K562 (cell line): ENCODE results near the gene FLCN. TPM values are rescaled to one million over a fixed set of nuclear protein-coding genes. Genes with fewer than 3 reads are reported as not detected.

ENCODE experiments used
- ATAC-seq: fragments of 200-7000 bp; cut with Tn5 transposase; 3 replicates; pipeline ENCODE4 v1.9.1; 2020; ENCODE audit warnings: moderate library complexity
- BruUV-seq: library from RNA; stranded (reverse); fragments of 400-500 nt; replicated peaks from 2 replicates; lab custom pipeline; 2021; lab: Mats Ljungman, UMichigan
- CTCF ChIA-PET: fragments of 300-600 bp; formaldehyde crosslinking; extraction: SDS; loops from one replicate; lab custom pipeline; 2021; ENCODE audit warnings: low intra/inter-chr PET ratio; lab: Yijun Ruan, JAX
- POLR2A ChIA-PET: fragments of 300-600, 350-650 bp; sonication (Branson Sonifier 250); formaldehyde crosslinking; extraction: SDS; loops from one replicate; lab custom pipeline; 2021; ENCODE audit warnings: antibody characterized with exemption, inconsistent platforms; lab: Yijun Ruan, JAX
- DNase-seq, 4 experiments: peaks; one replicate each; pipeline versions ENCODE4 v3.0.0 to v3.0.0-alpha.2; 2011 to 2018; ENCODE audit warnings: low spot score in 3 of 4, mixed read lengths in 3 of 4; ENCODE audit errors: extremely low read depth in 1 of 4
- FAIRE-seq: peaks from 2 replicates; lab custom pipeline; 2011; peaks lifted over from hg19 to GRCh38; lab: Jason Lieb, UNC
- H2AFZ ChIP-seq: 2 replicates; pipeline ENCODE4 v1.6.0; 2011; ENCODE audit warnings: low read depth, low read length, control low read depth, inconsistent platforms
- H3K27ac ChIP-seq: fragments of 200-600 bp; 3 replicates; pipeline ENCODE4 v1.8.0; 2011; ENCODE audit warnings: low read depth, mild to moderate bottlenecking, control low read depth, inconsistent platforms, low read length, moderate library complexity, mixed read lengths; ENCODE audit errors: extremely low read depth
- H3K27me3 ChIP-seq, 2 experiments: fragments of 300-600 bp in 1 of 2; 2 replicates in 1 of 2; 3 replicates in 1 of 2; pipeline versions ENCODE4 v1.6.0 to v1.8.0; 2011; ENCODE audit warnings: inconsistent platforms in 2 of 2, low read length in 2 of 2, mild to moderate bottlenecking in 1 of 2, mixed read lengths in 1 of 2, moderate library complexity in 1 of 2; ENCODE audit not compliant: control insufficient read depth in 2 of 2, insufficient read depth in 2 of 2
- H3K36me3 ChIP-seq: fragments of 300-600 bp; 3 replicates; pipeline ENCODE4 v1.8.0; 2011; ENCODE audit warnings: mild to moderate bottlenecking, low read length, inconsistent platforms; ENCODE audit not compliant: control insufficient read depth, insufficient read depth
- H3K4me1 ChIP-seq, 2 experiments: fragments of 200-600 bp in 1 of 2; replicated peaks in 1 of 2; 2 replicates in 1 of 2; 3 replicates in 1 of 2; pipeline versions ENCODE4 v1.5.1 to v1.8.0; 2011; ENCODE audit warnings: inconsistent platforms in 2 of 2, low read length in 2 of 2, mild to moderate bottlenecking in 1 of 2, mixed read lengths in 1 of 2, moderate library complexity in 1 of 2; ENCODE audit not compliant: control insufficient read depth in 2 of 2, insufficient read depth in 2 of 2
- H3K4me2 ChIP-seq: 2 replicates; pipeline ENCODE4 v1.6.1; 2011; ENCODE audit warnings: low read length, control low read depth, inconsistent platforms, mixed read lengths; ENCODE audit not compliant: insufficient read depth
- H3K4me3 ChIP-seq: fragments of 200-600 bp; sonication (generic), shearing (Covaris generic); 2 replicates; pipeline ENCODE4 v1.5.1; 2016; ENCODE audit warnings: control low read depth, inconsistent platforms
- H3K79me2 ChIP-seq: fragments of 200-600 bp; 3 replicates; pipeline ENCODE4 v1.8.0; 2011; ENCODE audit warnings: low read length, inconsistent platforms; ENCODE audit not compliant: control insufficient read depth, insufficient read depth
- H3K9ac ChIP-seq, 2 experiments: 2 replicates each; pipeline versions ENCODE4 v1.6.0 to v1.6.1; 2011; ENCODE audit warnings: low read depth in 2 of 2, low read length in 2 of 2, control low read depth in 1 of 2, inconsistent platforms in 1 of 2, mild to moderate bottlenecking in 1 of 2, mixed read lengths in 1 of 2; ENCODE audit not compliant: insufficient read depth in 1 of 2
- H3K9me1 ChIP-seq: one replicate; pipeline ENCODE4 v1.6.0; 2011; ENCODE audit warnings: inconsistent platforms, mild to moderate bottlenecking, low read length, moderate library complexity; ENCODE audit not compliant: control insufficient read depth, insufficient read depth
- H3K9me3 ChIP-seq: replicated peaks from 2 replicates; pipeline ENCODE4 v1.5.1; 2011; ENCODE audit warnings: low read depth, low read length, inconsistent platforms; ENCODE audit not compliant: control insufficient read depth, insufficient read depth
- H4K20me1 ChIP-seq: replicated peaks from 2 replicates; pipeline ENCODE4 v1.6.1; 2011; ENCODE audit warnings: low read length, inconsistent platforms, mixed read lengths; ENCODE audit not compliant: control insufficient read depth, insufficient read depth
- FUS ChIP-seq: fragments of 200-400 bp; formaldehyde crosslinking; optimal IDR thresholded peaks from 2 replicates; pipeline ENCODE3; 2017; ENCODE audit warnings: low read depth, low read length
- MAFG ChIP-seq: fragments of 450-650 bp; conservative IDR thresholded peaks from 2 replicates; pipeline ENCODE4 v1.6.1; 2016; ENCODE audit warnings: missing genetic modification characterization, missing compliant biosample characterization
- XRCC3 ChIP-seq: fragments of 450-650 bp; IDR thresholded peaks from 2 replicates; pipeline ENCODE4 v1.6.1; 2017; ENCODE audit warnings: mild to moderate bottlenecking, moderate library complexity
- ZNF584 ChIP-seq: fragments of 200-800 bp; sonication (Bioruptor generic); IDR thresholded peaks from 2 replicates; pipeline ENCODE4 v1.6.1; 2016; ENCODE audit warnings: low read depth, mild to moderate bottlenecking, missing genetic modification characterization, missing compliant biosample characterization
- ZNF717 ChIP-seq: fragments of 250-450 bp; sonication (Bioruptor Pico); IDR thresholded peaks from 2 replicates; pipeline ENCODE4 v1.5.0; 2021
- WGBS: fragments of 100-300 bp; shearing (Covaris generic); methylation state at CpG from one replicate; pipeline ENCODE4 v1.1.6; 2016; ENCODE audit warnings: low coverage, mixed read lengths; ENCODE audit not compliant: insufficient coverage; ENCODE audit errors: missing lambda C conversion rate; 5-methylcytosine and 5-hydroxymethylcytosine counted together
- in situ Hi-C: fragments of 300-500 bp; cut with MboI; formaldehyde crosslinking; loops from 4 replicates; pipeline ENCODE4 v1.15.0; 2018; ENCODE audit warnings: inconsistent platforms, mixed read lengths
- intact Hi-C: fragments of 100-400 bp; cut with micrococcal nuclease; formaldehyde crosslinking; loops from 2 replicates; pipeline ENCODE4 v1.14.2; 2022
- polyA plus RNA-seq, 8 experiments: library from polyadenylated mRNA; depleted of rRNA in 4 of 8; stranded (reverse) in 5 of 8; unstranded in 3 of 8; fragments of >200 nt; fragmentation: Nextera tagmentation in 2 of 8; fragmentation: Illumina TruSeq in 1 of 8; extraction: Ambion mirVana in 2 of 8; extraction: Trizol in 1 of 8; gene quantifications; 2 replicates each; pipeline versions ENCODE4 v1.2.1 to v1.2.3, GENCODE V29; 2011 to 2014; ENCODE audit warnings: inconsistent platforms in 1 of 8, missing spikeins in 1 of 8
- total RNA-seq, 7 experiments: library from RNA; depleted of rRNA in 6 of 7; stranded (reverse); fragments of >200 nt in 6 of 7; fragmentation: Illumina TruSeq in 2 of 7; extraction: Trizol in 2 of 7; gene quantifications; 2 replicates each; pipeline versions ENCODE4 v1.2.1 to v1.2.3, GENCODE V29; 2011 to 2021; ENCODE audit warnings: low replicate concordance in 1 of 7
- TF ChIP-seq, protein P1 (sequence below): fragments of 450-650 bp; formaldehyde crosslinking; IDR thresholded peaks from 2 replicates; pipeline ENCODE4 v1.4.0; 2020; ENCODE audit warnings: mild to moderate bottlenecking
- TF ChIP-seq, protein P2 (sequence below): sonication (generic); formaldehyde crosslinking; IDR thresholded peaks from 2 replicates; pipeline ENCODE4 v1.8.0; 2023; ENCODE audit warnings: mild to moderate bottlenecking, missing genetic modification reagents
- TF ChIP-seq, protein P3 (sequence below), 2 experiments: fragments of 450-650 bp; formaldehyde crosslinking in 1 of 2; IDR thresholded peaks; 2 replicates each; pipeline versions ENCODE4 v1.4.0 to v1.6.1; 2014 to 2020; ENCODE audit warnings: mild to moderate bottlenecking in 2 of 2, borderline replicate concordance in 1 of 2, low read depth in 1 of 2

FLCN gene
- total and polyA plus RNA-seq, 9 of the 15 experiments (the other 6 are each of a cell fraction or from before 2014, with no cell fraction given), result 1.6 to 33.5 (median 10.9) TPM

DNA sequence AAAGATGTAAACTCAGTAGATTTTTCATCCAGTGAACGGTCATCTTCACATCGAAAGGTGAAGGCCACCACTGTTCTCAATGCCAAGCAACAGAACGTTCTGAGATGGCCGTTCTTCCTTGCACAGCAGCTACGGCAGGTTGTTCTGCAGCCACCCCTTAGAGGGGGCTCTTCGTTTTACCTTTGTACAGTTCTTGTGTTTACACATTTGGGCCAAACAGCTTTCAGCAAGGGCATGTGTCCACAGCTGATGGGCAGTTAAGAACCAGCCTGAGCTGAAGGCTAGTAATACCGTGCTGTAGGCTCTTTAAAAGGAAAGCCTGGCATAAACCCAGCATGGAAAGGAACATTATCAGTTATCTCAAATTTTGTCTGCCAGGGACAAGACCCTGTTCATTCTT is 46.8 kb downstream of the FLCN start (continued):
- TF ChIP-seq, protein P1, sequence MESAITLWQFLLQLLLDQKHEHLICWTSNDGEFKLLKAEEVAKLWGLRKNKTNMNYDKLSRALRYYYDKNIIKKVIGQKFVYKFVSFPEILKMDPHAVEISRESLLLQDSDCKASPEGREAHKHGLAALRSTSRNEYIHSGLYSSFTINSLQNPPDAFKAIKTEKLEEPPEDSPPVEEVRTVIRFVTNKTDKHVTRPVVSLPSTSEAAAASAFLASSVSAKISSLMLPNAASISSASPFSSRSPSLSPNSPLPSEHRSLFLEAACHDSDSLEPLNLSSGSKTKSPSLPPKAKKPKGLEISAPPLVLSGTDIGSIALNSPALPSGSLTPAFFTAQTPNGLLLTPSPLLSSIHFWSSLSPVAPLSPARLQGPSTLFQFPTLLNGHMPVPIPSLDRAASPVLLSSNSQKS (CRISPR knock-in tag), result no peak
- no peak for TF ChIP-seq FUS
- TF ChIP-seq, protein P2, sequence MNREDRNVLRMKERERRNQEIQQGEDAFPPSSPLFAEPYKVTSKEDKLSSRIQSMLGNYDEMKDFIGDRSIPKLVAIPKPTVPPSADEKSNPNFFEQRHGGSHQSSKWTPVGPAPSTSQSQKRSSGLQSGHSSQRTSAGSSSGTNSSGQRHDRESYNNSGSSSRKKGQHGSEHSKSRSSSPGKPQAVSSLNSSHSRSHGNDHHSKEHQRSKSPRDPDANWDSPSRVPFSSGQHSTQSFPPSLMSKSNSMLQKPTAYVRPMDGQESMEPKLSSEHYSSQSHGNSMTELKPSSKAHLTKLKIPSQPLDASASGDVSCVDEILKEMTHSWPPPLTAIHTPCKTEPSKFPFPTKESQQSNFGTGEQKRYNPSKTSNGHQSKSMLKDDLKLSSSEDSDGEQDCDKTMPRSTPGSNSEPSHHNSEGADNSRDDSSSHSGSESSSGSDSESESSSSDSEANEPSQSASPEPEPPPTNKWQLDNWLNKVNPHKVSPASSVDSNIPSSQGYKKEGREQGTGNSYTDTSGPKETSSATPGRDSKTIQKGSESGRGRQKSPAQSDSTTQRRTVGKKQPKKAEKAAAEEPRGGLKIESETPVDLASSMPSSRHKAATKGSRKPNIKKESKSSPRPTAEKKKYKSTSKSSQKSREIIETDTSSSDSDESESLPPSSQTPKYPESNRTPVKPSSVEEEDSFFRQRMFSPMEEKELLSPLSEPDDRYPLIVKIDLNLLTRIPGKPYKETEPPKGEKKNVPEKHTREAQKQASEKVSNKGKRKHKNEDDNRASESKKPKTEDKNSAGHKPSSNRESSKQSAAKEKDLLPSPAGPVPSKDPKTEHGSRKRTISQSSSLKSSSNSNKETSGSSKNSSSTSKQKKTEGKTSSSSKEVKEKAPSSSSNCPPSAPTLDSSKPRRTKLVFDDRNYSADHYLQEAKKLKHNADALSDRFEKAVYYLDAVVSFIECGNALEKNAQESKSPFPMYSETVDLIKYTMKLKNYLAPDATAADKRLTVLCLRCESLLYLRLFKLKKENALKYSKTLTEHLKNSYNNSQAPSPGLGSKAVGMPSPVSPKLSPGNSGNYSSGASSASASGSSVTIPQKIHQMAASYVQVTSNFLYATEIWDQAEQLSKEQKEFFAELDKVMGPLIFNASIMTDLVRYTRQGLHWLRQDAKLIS (CRISPR knock-in tag), result no peak
- no peak for TF ChIP-seq XRCC3

DNA sequence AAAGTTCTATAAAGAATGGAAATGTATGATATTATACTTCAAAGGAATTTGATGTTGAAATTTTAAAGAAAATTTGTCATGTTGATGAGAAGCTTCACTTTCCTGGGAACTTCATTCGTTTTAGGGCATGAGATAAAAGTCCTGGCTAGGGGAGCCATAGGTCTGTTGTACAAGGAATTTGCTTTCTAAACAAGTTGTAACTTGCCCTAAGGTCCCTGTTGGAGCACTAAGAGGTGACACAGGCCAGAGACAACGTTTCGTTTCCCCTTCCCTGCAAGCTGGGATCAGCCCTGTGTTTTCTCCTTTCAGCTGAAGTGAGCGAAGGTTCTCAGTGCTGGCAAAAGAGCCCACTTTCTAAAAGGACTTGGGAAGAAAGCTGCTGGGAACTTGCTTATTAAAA is 47.4 kb downstream of the FLCN start:
- Histone ChIP-seq H3K36me3 (peaks cover under 1% of the 10 kb centered on the region; the same call in 1 of the 3 replicates), H3K27ac (no peak overlapping the region), H4K20me1 (no peaks in the 10 kb centered on the region), H3K4me2 (no peak overlapping the region), H3K9me1 (no peaks in the 10 kb centered on the region), H3K9ac (no peak overlapping the region), H3K79me2 (no peaks in the 10 kb centered on the region), H2AFZ (no peak overlapping the region), H3K4me3 (no peak overlapping the region), H3K4me1 (peaks cover 0 to 3% of the 10 kb centered on the region in 2 experiments; a peak in 2 of 5 replicates), H3K9me3 (no peaks in the 10 kb centered on the region), H3K27me3 (no peaks in the 10 kb centered on the region)
- DNase-seq (no peak), ATAC-seq (no peak), FAIRE-seq (no peak)
- ChIA-PET CTCF (no interaction called here), POLR2A (interaction anchor here (1.5 kb wide), 1 partner anchor 17 kb away, joined by 4 read pairs; no protein-coding TSS in a partner anchor)
- intact Hi-C loops (no loop called here), in situ Hi-C loops (no loop called here)
- WGBS, result 36% methylated on average over 4 of the region's 4 CpGs
- no TSS peak for BruUV-seq
- TF ChIP-seq, protein P3, sequence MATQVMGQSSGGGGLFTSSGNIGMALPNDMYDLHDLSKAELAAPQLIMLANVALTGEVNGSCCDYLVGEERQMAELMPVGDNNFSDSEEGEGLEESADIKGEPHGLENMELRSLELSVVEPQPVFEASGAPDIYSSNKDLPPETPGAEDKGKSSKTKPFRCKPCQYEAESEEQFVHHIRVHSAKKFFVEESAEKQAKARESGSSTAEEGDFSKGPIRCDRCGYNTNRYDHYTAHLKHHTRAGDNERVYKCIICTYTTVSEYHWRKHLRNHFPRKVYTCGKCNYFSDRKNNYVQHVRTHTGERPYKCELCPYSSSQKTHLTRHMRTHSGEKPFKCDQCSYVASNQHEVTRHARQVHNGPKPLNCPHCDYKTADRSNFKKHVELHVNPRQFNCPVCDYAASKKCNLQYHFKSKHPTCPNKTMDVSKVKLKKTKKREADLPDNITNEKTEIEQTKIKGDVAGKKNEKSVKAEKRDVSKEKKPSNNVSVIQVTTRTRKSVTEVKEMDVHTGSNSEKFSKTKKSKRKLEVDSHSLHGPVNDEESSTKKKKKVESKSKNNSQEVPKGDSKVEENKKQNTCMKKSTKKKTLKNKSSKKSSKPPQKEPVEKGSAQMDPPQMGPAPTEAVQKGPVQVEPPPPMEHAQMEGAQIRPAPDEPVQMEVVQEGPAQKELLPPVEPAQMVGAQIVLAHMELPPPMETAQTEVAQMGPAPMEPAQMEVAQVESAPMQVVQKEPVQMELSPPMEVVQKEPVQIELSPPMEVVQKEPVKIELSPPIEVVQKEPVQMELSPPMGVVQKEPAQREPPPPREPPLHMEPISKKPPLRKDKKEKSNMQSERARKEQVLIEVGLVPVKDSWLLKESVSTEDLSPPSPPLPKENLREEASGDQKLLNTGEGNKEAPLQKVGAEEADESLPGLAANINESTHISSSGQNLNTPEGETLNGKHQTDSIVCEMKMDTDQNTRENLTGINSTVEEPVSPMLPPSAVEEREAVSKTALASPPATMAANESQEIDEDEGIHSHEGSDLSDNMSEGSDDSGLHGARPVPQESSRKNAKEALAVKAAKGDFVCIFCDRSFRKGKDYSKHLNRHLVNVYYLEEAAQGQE (IDR thresholded peaks at IDR 0.05; ENCODE audit: borderline replicate concordance), result no peak
- TF ChIP-seq, protein P3 (CRISPR knock-in tag; IDR thresholded peaks at IDR 0.05; ENCODE audit: low read depth), result no peak
- TF ChIP-seq MAFG (tag), result no peak
- no peak for TF ChIP-seq ZNF717
- no peak for TF ChIP-seq ZNF584 (CRISPR knock-in tag)
